ENCODE results near the gene RAB43.

DNA sequence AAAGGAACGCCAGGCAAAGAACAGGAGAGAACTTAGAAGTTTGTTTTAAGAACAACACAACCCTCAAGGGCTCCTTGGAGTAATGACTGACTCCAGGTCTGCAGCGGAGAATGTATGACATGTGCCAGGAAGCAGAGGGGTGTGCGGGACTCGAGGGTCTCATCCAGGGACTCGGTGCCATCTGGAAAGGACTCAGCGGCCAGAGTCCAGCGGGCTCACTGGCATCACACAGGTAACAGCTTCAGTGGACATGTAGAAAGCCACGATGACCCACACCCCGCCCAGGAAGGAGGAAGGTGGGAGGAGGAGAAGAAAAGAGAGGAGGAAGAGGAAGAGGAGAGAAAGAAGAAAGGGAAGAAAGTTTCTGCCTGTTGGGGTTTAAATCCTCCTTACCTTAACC is 39.6 kb downstream of the RAB43 start:
- TF ChIP-seq CTCF (IDR thresholded peaks at IDR 0.05; ENCODE audit: low read length), result no peak
- no peak for TF ChIP-seq EZH2 (IDR thresholded peaks at IDR 0.05; ENCODE audit: borderline replicate concordance, low read length)

All from OCI-LY1 (cell line).